Hepatocyte (in vitro differentiated cells): Measurements from ENCODE around the gene OSBPL2. TPM values are rescaled to one million over a fixed set of nuclear protein-coding genes. Genes with fewer than 3 reads are reported as not detected.

Experiments
- DNase-seq: peaks from one replicate; pipeline ENCODE4 v3.0.0-alpha.2; 2016; ENCODE audit warnings: low spot score
- H2AFZ ChIP-seq: fragments of 200-600 bp; sonication (generic); 2 replicates; pipeline ENCODE4 v1.6.0; 2016; ENCODE audit warnings: antibody characterized with exemption, mild to moderate bottlenecking
- H3K27ac ChIP-seq: fragments of 200-600 bp; sonication (generic); 2 replicates; pipeline ENCODE4 v1.5.1; 2016; ENCODE audit warnings: mild to moderate bottlenecking
- H3K27me3 ChIP-seq: fragments of 200-600 bp; sonication (generic); 2 replicates; pipeline ENCODE4 v1.6.1; 2016
- H3K36me3 ChIP-seq: fragments of 200-600 bp; sonication (generic); replicated peaks from 2 replicates; pipeline ENCODE4 v1.5.1; 2016; ENCODE audit warnings: low read depth; ENCODE audit not compliant: insufficient read depth
- H3K4me1 ChIP-seq: fragments of 200-600 bp; sonication (generic); 2 replicates; pipeline ENCODE4 v1.5.1; 2016; ENCODE audit warnings: mild to moderate bottlenecking, moderate library complexity; ENCODE audit not compliant: insufficient read depth
- H3K4me2 ChIP-seq: fragments of 200-600 bp; sonication (generic); 2 replicates; pipeline ENCODE4 v1.6.0; 2016
- H3K4me3 ChIP-seq: fragments of 200-600 bp; sonication (generic); 2 replicates; pipeline ENCODE4 v1.5.1; 2016; ENCODE audit warnings: mild to moderate bottlenecking
- H3K79me2 ChIP-seq: fragments of 200-600 bp; sonication (generic); 2 replicates; pipeline ENCODE4 v1.6.0; 2017; ENCODE audit warnings: mild to moderate bottlenecking
- H3K9me2 ChIP-seq: fragments of 200-600 bp; sonication (generic); replicated peaks from 2 replicates; pipeline ENCODE4 v1.6.0; 2017; ENCODE audit warnings: mild to moderate bottlenecking; ENCODE audit not compliant: insufficient read depth
- H3K9me3 ChIP-seq: fragments of 200-600 bp; sonication (generic); 2 replicates; pipeline ENCODE4 v1.5.1; 2016; ENCODE audit warnings: low read depth, mild to moderate bottlenecking
- H4K20me1 ChIP-seq: fragments of 200-600 bp; sonication (generic); 2 replicates; pipeline ENCODE4 v1.6.0; 2016; ENCODE audit warnings: mild to moderate bottlenecking; ENCODE audit not compliant: insufficient read depth, poor library complexity, severe bottlenecking
- EZH2 ChIP-seq: fragments of 200-600 bp; sonication (generic); IDR thresholded peaks from 2 replicates; pipeline ENCODE4 v1.6.1; 2016; ENCODE audit warnings: antibody characterized with exemption, mild to moderate bottlenecking, borderline replicate concordance
- EZH2phosphoT487 ChIP-seq: fragments of 200-600 bp; sonication (generic); IDR thresholded peaks from one replicate; pipeline ENCODE4 v1.6.1; 2018; ENCODE audit warnings: antibody characterized with exemption, mild to moderate bottlenecking, low read depth, moderate library complexity; ENCODE audit not compliant: unreplicated experiment, severe bottlenecking
- WGBS: methylation state at CpG from one replicate; pipeline ENCODE4 v1.1.6; 2016; ENCODE audit warnings: low lambda C conversion rate; ENCODE audit errors: missing lambda C conversion rate; 5-methylcytosine and 5-hydroxymethylcytosine counted together
- polyA plus RNA-seq: library from polyadenylated mRNA; unstranded; fragments of >200 nt; fragmentation: Nextera tagmentation; extraction: Ambion mirVana; gene quantifications from 2 replicates; pipeline ENCODE4 v1.2.1, GENCODE V29; 2016
- total RNA-seq: library from RNA; depleted of rRNA; stranded (reverse); fragments of >200 nt; gene quantifications from 2 replicates; pipeline ENCODE4 v1.2.3, GENCODE V29; 2014
- TF ChIP-seq, protein P1 (sequence below): fragments of 200-600 bp; sonication (generic); IDR thresholded peaks from 2 replicates; pipeline ENCODE4 v1.5.1; 2016; ENCODE audit warnings: antibody characterized with exemption, mild to moderate bottlenecking; ENCODE audit not compliant: poor library complexity

OSBPL2 gene
- total and polyA plus RNA-seq, 2 experiments from 2014 or later: 40.5 to 45.9 TPM

GRCh38 chr20:62222266-62222850, 16.0 kb upstream of the OSBPL2 start:
- Histone ChIP-seq H4K20me1 (no peaks in the 10 kb centered on the region), H3K79me2 (no peaks in the 10 kb centered on the region), H3K27ac (no peak overlapping the region), H3K36me3 (no peaks in the 10 kb centered on the region), H2AFZ (no peak overlapping the region), H3K9me3 (no peaks in the 10 kb centered on the region), H3K9me2 (no peaks in the 10 kb centered on the region), H3K4me3 (no peak overlapping the region), H3K27me3 (peaks cover 65% of the 10 kb centered on the region), H3K4me1 (peaks cover 3% of the 10 kb centered on the region), H3K4me2 (no peak overlapping the region)
- TF ChIP-seq, protein P1, sequence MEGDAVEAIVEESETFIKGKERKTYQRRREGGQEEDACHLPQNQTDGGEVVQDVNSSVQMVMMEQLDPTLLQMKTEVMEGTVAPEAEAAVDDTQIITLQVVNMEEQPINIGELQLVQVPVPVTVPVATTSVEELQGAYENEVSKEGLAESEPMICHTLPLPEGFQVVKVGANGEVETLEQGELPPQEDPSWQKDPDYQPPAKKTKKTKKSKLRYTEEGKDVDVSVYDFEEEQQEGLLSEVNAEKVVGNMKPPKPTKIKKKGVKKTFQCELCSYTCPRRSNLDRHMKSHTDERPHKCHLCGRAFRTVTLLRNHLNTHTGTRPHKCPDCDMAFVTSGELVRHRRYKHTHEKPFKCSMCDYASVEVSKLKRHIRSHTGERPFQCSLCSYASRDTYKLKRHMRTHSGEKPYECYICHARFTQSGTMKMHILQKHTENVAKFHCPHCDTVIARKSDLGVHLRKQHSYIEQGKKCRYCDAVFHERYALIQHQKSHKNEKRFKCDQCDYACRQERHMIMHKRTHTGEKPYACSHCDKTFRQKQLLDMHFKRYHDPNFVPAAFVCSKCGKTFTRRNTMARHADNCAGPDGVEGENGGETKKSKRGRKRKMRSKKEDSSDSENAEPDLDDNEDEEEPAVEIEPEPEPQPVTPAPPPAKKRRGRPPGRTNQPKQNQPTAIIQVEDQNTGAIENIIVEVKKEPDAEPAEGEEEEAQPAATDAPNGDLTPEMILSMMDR: no peak
- no peak for TF ChIP-seq EZH2
- no peak for TF ChIP-seq EZH2phosphoT487
- 90% methylated on average over 18 of the region's 18 CpGs for WGBS
- no peak for DNase-seq

- Histone ChIP-seq H3K27me3 (peaks cover 59% of the 10 kb centered on the region), H3K4me3 (no peak overlapping the region), H3K4me2 (no peak overlapping the region), H3K4me1 (peaks cover 3% of the 10 kb centered on the region), H2AFZ (no peak overlapping the region), H3K9me3 (no peaks in the 10 kb centered on the region), H3K36me3 (no peaks in the 10 kb centered on the region), H3K9me2 (no peaks in the 10 kb centered on the region), H3K79me2 (no peaks in the 10 kb centered on the region), H4K20me1 (no peaks in the 10 kb centered on the region), H3K27ac (no peak overlapping the region)
- WGBS: 74% methylated on average over 13 of the region's 13 CpGs
- no peak for TF ChIP-seq EZH2phosphoT487
- TF ChIP-seq, protein P1: no peak
- no peak for TF ChIP-seq EZH2
- DNase-seq: no peak
These were observed 15.3 kb upstream of the OSBPL2 start for GRCh38 chr20:62222972-62223371.

- peaks cover 3% of the 10 kb centered on the region for H3K4me1 ChIP-seq
- no peaks in the 10 kb centered on the region for H3K79me2 ChIP-seq
- no peak overlapping the region for H3K4me3 ChIP-seq
- DNase-seq: no peak
- peaks cover 53% of the 10 kb centered on the region for H3K27me3 ChIP-seq
- H3K4me2 ChIP-seq: no peak overlapping the region
- no peaks in the 10 kb centered on the region for H3K9me2 ChIP-seq
- WGBS: 81% methylated on average over 9 of the region's 9 CpGs
- TF ChIP-seq EZH2phosphoT487 (no peak), EZH2 (no peak)
- TF ChIP-seq, protein P1: no peak
- H2AFZ ChIP-seq: no peak overlapping the region
- no peaks in the 10 kb centered on the region for H3K36me3 ChIP-seq
- H3K9me3 ChIP-seq: no peaks in the 10 kb centered on the region
- H4K20me1 ChIP-seq: no peaks in the 10 kb centered on the region
- no peak overlapping the region for H3K27ac ChIP-seq
These were observed 14.8 kb upstream of the OSBPL2 start for GRCh38 chr20:62223571-62223970.
